Measurements from ENCODE around the gene BRME1.
"Not testable (repeated sequence)": the region's sequence is repeated elsewhere in the genome, so short reads cannot be mapped to it uniquely, and the experiment has no call there.

The BRME1 gene

GRCh38 chr19:13926715-13927114 is 20.8 kb upstream of the BRME1 start:
- DNase-seq (ENCODE audit: low read depth in 1 of 2, low spot score in 1 of 2): no peak

GRCh38 chr19:13926010-13926409 is 20.1 kb upstream of the BRME1 start:
- no peak for DNase-seq (ENCODE audit: low read depth in 1 of 2, low spot score in 1 of 2)

GRCh38 chr19:13923194-13923987 is 17.5 kb upstream of the BRME1 start:
- DNase-seq (ENCODE audit: low read depth in 1 of 2, low spot score in 1 of 2): no peak

GRCh38 chr19:13922118-13922517 is 16.2 kb upstream of the BRME1 start:
- DNase-seq (ENCODE audit: low read depth in 1 of 2, low spot score in 1 of 2): not testable (repeated sequence)

- no peak for DNase-seq (ENCODE audit: low read depth in 1 of 2, low spot score in 1 of 2)
These were observed 15.2 kb upstream of the BRME1 start for GRCh38 chr19:13920940-13921747.

- DNase-seq (ENCODE audit: low read depth in 1 of 2, low spot score in 1 of 2): no peak
These were observed 14.6 kb upstream of the BRME1 start for GRCh38 chr19:13920524-13920923.

- no peak for DNase-seq (ENCODE audit: low read depth in 1 of 2, low spot score in 1 of 2)
These were observed 13.0 kb upstream of the BRME1 start for GRCh38 chr19:13918726-13919411.

- DNase-seq (ENCODE audit: low read depth in 1 of 2, low spot score in 1 of 2): no peak
These were observed 12.0 kb upstream of the BRME1 start for GRCh38 chr19:13917888-13918406.

GRCh38 chr19:13914777-13915176 is 8.9 kb upstream of the BRME1 start:
- DNase-seq (ENCODE audit: low read depth in 1 of 2, low spot score in 1 of 2): no peak

- no peak for DNase-seq (ENCODE audit: low read depth in 1 of 2, low spot score in 1 of 2)
These were observed 7.4 kb upstream of the BRME1 start for GRCh38 chr19:13913352-13913751.

GRCh38 chr19:13909430-13909829 is 3.5 kb upstream of the BRME1 start:
- no peak for DNase-seq (ENCODE audit: low read depth in 1 of 2, low spot score in 1 of 2)

GRCh38 chr19:13908674-13909073 is 2.8 kb upstream of the BRME1 start:
- DNase-seq (ENCODE audit: low read depth in 1 of 2, low spot score in 1 of 2): no peak

GRCh38 chr19:13906910-13907309 is 993 bp upstream of the BRME1 start:
- no peak for DNase-seq (ENCODE audit: low read depth in 1 of 2, low spot score in 1 of 2)

- no peak for DNase-seq (ENCODE audit: low read depth in 1 of 2, low spot score in 1 of 2)
These were observed 596 bp upstream of the BRME1 start for GRCh38 chr19:13906521-13906904.

- DNase-seq (ENCODE audit: low read depth in 1 of 2, low spot score in 1 of 2): no peak
These were observed 2.8 kb downstream of the BRME1 start for GRCh38 chr19:13902993-13903555.

- no peak for DNase-seq (ENCODE audit: low read depth in 1 of 2, low spot score in 1 of 2)
These were observed 5.9 kb downstream of the BRME1 start for GRCh38 chr19:13899912-13900584.

- no peak for DNase-seq (ENCODE audit: low read depth in 1 of 2, low spot score in 1 of 2)
These were observed 6.5 kb downstream of the BRME1 start for GRCh38 chr19:13899393-13899792.

GRCh38 chr19:13896227-13896626 is 9.7 kb downstream of the BRME1 start:
- DNase-seq (ENCODE audit: low read depth in 1 of 2, low spot score in 1 of 2): no peak

GRCh38 chr19:13894552-13894951 is 11.4 kb downstream of the BRME1 start:
- no peak for DNase-seq (ENCODE audit: low read depth in 1 of 2, low spot score in 1 of 2)

- DNase-seq (ENCODE audit: low read depth in 1 of 2, low spot score in 1 of 2): no peak
These were observed 13.0 kb downstream of the BRME1 start for GRCh38 chr19:13892870-13893269.

GRCh38 chr19:13890136-13890535 is 15.8 kb downstream of the BRME1 start:
- no peak for DNase-seq (ENCODE audit: low read depth in 1 of 2, low spot score in 1 of 2)

Measured in stimulated activated CD4-positive, alpha-beta T cell treated with anti-CD3 and anti-CD28 coated beads, Interleukin-15, amount 100 ng/mL, for 1 hour (primary cell).